WTC11 (cell line): Measurements from ENCODE around the gene INF2. TPM values are rescaled to one million over a fixed set of nuclear protein-coding genes. Genes with fewer than 3 reads are reported as not detected.

Source experiments
- ATAC-seq: fragments of 200-7000 bp; cut with Tn5 transposase; 2 replicates; pipeline ENCODE4 v1.10.0; 2021; ENCODE audit warnings: mild to moderate bottlenecking, moderate library complexity
- CTCF ChIA-PET: fragments of 300-600 bp; sonication (Branson Sonifier 250); formaldehyde crosslinking; loops from one replicate; lab custom pipeline; 2021; ENCODE audit warnings: antibody characterized with exemption; lab: Charles Lee
- POLR2A ChIA-PET: fragments of 350-600 bp; sonication (Branson Sonifier 250); formaldehyde crosslinking; loops from one replicate; lab custom pipeline; 2021; ENCODE audit warnings: antibody characterized with exemption; lab: Charles Lee
- DNase-seq: peaks from one replicate; pipeline ENCODE4 v3.0.0; 2021; ENCODE audit warnings: low spot score
- H3K27ac Mint-ChIP-seq: 2 replicates; pipeline ENCODE4 v1.8.0; 2021; ENCODE audit warnings: mixed read lengths
- H3K27me3 Mint-ChIP-seq: 2 replicates; pipeline ENCODE4 v1.8.0; 2021; ENCODE audit warnings: low read depth, mild to moderate bottlenecking, moderate library complexity, mixed read lengths
- H3K36me3 Mint-ChIP-seq: 2 replicates; pipeline ENCODE4 v1.8.0; 2021; ENCODE audit warnings: mixed read lengths
- H3K4me1 Mint-ChIP-seq: 2 replicates; pipeline ENCODE4 v1.8.0; 2022; ENCODE audit warnings: mixed read lengths
- H3K4me3 Mint-ChIP-seq: 2 replicates; pipeline ENCODE4 v1.8.0; 2021; ENCODE audit warnings: mild to moderate bottlenecking, moderate library complexity, mixed read lengths
- H3K9me3 Mint-ChIP-seq: 2 replicates; pipeline ENCODE4 v1.8.0; 2021; ENCODE audit warnings: mixed read lengths
- CBFB ChIP-seq: sonication (generic); formaldehyde crosslinking; IDR thresholded peaks from 2 replicates; pipeline ENCODE4 v1.8.1; 2022; ENCODE audit warnings: mild to moderate bottlenecking, low read depth, missing genetic modification reagents
- CTCF ChIP-seq: fragments of 200-600 bp; IDR thresholded peaks from 2 replicates; pipeline ENCODE4 v1.8.0; 2022; ENCODE audit warnings: antibody characterized with exemption
- FOXP1 ChIP-seq: sonication (generic); formaldehyde crosslinking; IDR thresholded peaks from 2 replicates; pipeline ENCODE4 v1.8.0; 2022; ENCODE audit warnings: missing genetic modification reagents, mild to moderate bottlenecking, moderate library complexity, borderline replicate concordance
- HMGXB4 ChIP-seq: sonication (generic); formaldehyde crosslinking; IDR thresholded peaks from 2 replicates; pipeline ENCODE4 v1.8.1; 2023; ENCODE audit warnings: mild to moderate bottlenecking, moderate library complexity, missing genetic modification reagents
- JAZF1 ChIP-seq: fragments of 250-450 bp; sonication (Bioruptor Pico); IDR thresholded peaks from 2 replicates; pipeline ENCODE4 v1.9.0; 2021; ENCODE audit warnings: moderate library complexity, mild to moderate bottlenecking, inconsistent platforms
- KAT7 ChIP-seq: sonication (generic); formaldehyde crosslinking; IDR thresholded peaks from 2 replicates; pipeline ENCODE4 v1.8.1; 2023; ENCODE audit warnings: missing genetic modification reagents, mild to moderate bottlenecking, borderline replicate concordance
- NR3C1 ChIP-seq: sonication (generic); formaldehyde crosslinking; conservative IDR thresholded peaks from 2 replicates; pipeline ENCODE4 v1.8.1; 2023; ENCODE audit warnings: low read depth, mild to moderate bottlenecking, missing genetic modification reagents
- PREB ChIP-seq: sonication (generic); formaldehyde crosslinking; IDR thresholded peaks from 2 replicates; pipeline ENCODE4 v1.8.1; 2022; ENCODE audit warnings: mild to moderate bottlenecking, missing genetic modification reagents, moderate library complexity, borderline replicate concordance
- RELA ChIP-seq: sonication (generic); formaldehyde crosslinking; IDR thresholded peaks from 2 replicates; pipeline ENCODE4 v1.8.1; 2022; ENCODE audit warnings: missing genetic modification reagents, mild to moderate bottlenecking, borderline replicate concordance
- SP1 ChIP-seq: sonication (generic); formaldehyde crosslinking; conservative IDR thresholded peaks from 2 replicates; pipeline ENCODE4 v1.8.1; 2022; ENCODE audit warnings: missing genetic modification reagents
- TCF7 ChIP-seq: sonication (generic); formaldehyde crosslinking; IDR thresholded peaks from 2 replicates; pipeline ENCODE4 v1.8.0; 2022; ENCODE audit warnings: mild to moderate bottlenecking, low read depth, missing genetic modification reagents, moderate library complexity
- TEAD1 ChIP-seq: sonication (generic); formaldehyde crosslinking; IDR thresholded peaks from 2 replicates; pipeline ENCODE4 v1.8.0; 2022; ENCODE audit warnings: mild to moderate bottlenecking, missing genetic modification reagents
- TP53 ChIP-seq: sonication (generic); formaldehyde crosslinking; IDR thresholded peaks from 2 replicates; pipeline ENCODE4 v1.8.1; 2023; ENCODE audit warnings: mild to moderate bottlenecking, missing genetic modification reagents
- ZBTB21 ChIP-seq: sonication (generic); formaldehyde crosslinking; IDR thresholded peaks from 2 replicates; pipeline ENCODE4 v1.8.1; 2023; ENCODE audit warnings: mild to moderate bottlenecking, missing genetic modification reagents, borderline replicate concordance
- ZBTB43 ChIP-seq: sonication (generic); formaldehyde crosslinking; IDR thresholded peaks from 2 replicates; pipeline ENCODE4 v1.8.1; 2023; ENCODE audit warnings: mild to moderate bottlenecking, missing genetic modification reagents
- ZNF232 ChIP-seq: sonication (generic); formaldehyde crosslinking; IDR thresholded peaks from 2 replicates; pipeline ENCODE4 v1.8.0; 2022; ENCODE audit warnings: mild to moderate bottlenecking, missing genetic modification reagents
- ZNF423 ChIP-seq: fragments of 250-450 bp; sonication (Bioruptor Pico); IDR thresholded peaks from 2 replicates; pipeline ENCODE4 v2.1.2; 2022; ENCODE audit warnings: mild to moderate bottlenecking, moderate library complexity
- total RNA-seq: library from RNA; stranded (reverse); gene quantifications from 3 replicates; pipeline ENCODE4 v1.2.3, GENCODE V29; 2021
- TF ChIP-seq, protein P1 (sequence below): sonication (generic); formaldehyde crosslinking; IDR thresholded peaks from 2 replicates; pipeline ENCODE4 v1.8.0; 2022; ENCODE audit warnings: mild to moderate bottlenecking, missing genetic modification reagents
- TF ChIP-seq, protein P2 (sequence below): sonication (generic); formaldehyde crosslinking; IDR thresholded peaks from 2 replicates; pipeline ENCODE4 v1.8.1; 2023; ENCODE audit warnings: mild to moderate bottlenecking, missing genetic modification reagents

INF2 gene
- total RNA-seq, 1 experiment from 2014 or later, result 82.4 TPM

- Mint-ChIP-seq H3K36me3 (peaks cover 25% of the 10 kb centered on the region), H3K9me3 (peaks cover 28% of the 10 kb centered on the region), H3K27ac (no peak overlapping the region), H3K4me1 (no peaks in the 10 kb centered on the region), H3K4me3 (peak overlapping the region; percentile 78), H3K27me3 (peaks cover 38% of the 10 kb centered on the region)
- TF ChIP-seq NR3C1 (0 out of 2 replicates have a peak, but pooled peaks have one; percentile 30), ZBTB43 (CRISPR knock-in tag) (peak; percentile 74; the same call in 1 of the 2 replicates), TP53 (0 out of 2 replicates have a peak, but pooled peaks have one; percentile 50), JAZF1 (no peak), SP1 (CRISPR knock-in tag) (peak; percentile 82), RELA (CRISPR knock-in tag) (peak; percentile 75; the same call in 1 of the 2 replicates), CTCF (peak; percentile 99), TEAD1 (CRISPR knock-in tag) (0 out of 2 replicates have a peak, but pooled peaks have one; percentile 36), HMGXB4 (CRISPR knock-in tag) (peak; percentile 90), KAT7 (CRISPR knock-in tag) (0 out of 2 replicates have a peak, but pooled peaks have one; percentile 57), ZNF232 (CRISPR knock-in tag) (0 out of 2 replicates have a peak, but pooled peaks have one; percentile 60), PREB (CRISPR knock-in tag) (no peak), FOXP1 (CRISPR knock-in tag) (no peak), ZNF423 (0 out of 2 replicates have a peak, but pooled peaks have one; percentile 14), ZBTB21 (CRISPR knock-in tag) (peak; percentile 65; the same call in 1 of the 2 replicates), CBFB (peak; percentile 87; the same call in 1 of the 2 replicates), TCF7 (CRISPR knock-in tag) (no peak)
- TF ChIP-seq, protein P1, sequence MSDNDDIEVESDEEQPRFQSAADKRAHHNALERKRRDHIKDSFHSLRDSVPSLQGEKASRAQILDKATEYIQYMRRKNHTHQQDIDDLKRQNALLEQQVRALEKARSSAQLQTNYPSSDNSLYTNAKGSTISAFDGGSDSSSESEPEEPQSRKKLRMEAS (CRISPR knock-in tag), result peak; percentile 56; the same call in 1 of the 2 replicates
- TF ChIP-seq, protein P2, sequence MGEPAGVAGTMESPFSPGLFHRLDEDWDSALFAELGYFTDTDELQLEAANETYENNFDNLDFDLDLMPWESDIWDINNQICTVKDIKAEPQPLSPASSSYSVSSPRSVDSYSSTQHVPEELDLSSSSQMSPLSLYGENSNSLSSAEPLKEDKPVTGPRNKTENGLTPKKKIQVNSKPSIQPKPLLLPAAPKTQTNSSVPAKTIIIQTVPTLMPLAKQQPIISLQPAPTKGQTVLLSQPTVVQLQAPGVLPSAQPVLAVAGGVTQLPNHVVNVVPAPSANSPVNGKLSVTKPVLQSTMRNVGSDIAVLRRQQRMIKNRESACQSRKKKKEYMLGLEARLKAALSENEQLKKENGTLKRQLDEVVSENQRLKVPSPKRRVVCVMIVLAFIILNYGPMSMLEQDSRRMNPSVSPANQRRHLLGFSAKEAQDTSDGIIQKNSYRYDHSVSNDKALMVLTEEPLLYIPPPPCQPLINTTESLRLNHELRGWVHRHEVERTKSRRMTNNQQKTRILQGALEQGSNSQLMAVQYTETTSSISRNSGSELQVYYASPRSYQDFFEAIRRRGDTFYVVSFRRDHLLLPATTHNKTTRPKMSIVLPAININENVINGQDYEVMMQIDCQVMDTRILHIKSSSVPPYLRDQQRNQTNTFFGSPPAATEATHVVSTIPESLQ (CRISPR knock-in tag), result no peak
- CTCF ChIA-PET, result interaction anchor here (1.2 to 2.2 kb wide), 7 partner anchors 10 to 56 kb away, joined by 3 to 15 read pairs (median 5); no protein-coding TSS in a partner anchor
- POLR2A ChIA-PET, result no interaction called here
- DNase-seq, result peak; percentile 87
- peak; percentile 90 for ATAC-seq
Measured at GRCh38 chr14:104650057-104650980, 39.1 kb upstream of the INF2 start.
